ENCODE results near the gene VHLL. TPM values are rescaled to one million over a fixed set of nuclear protein-coding genes. Genes with fewer than 3 reads are reported as not detected.
"Not testable (repeated sequence)": the region's sequence is repeated elsewhere in the genome, so short reads cannot be mapped to it uniquely, and the experiment has no call there.

Gene VHLL
- total RNA-seq = not detected
- not detected for polyA plus RNA-seq

DNA sequence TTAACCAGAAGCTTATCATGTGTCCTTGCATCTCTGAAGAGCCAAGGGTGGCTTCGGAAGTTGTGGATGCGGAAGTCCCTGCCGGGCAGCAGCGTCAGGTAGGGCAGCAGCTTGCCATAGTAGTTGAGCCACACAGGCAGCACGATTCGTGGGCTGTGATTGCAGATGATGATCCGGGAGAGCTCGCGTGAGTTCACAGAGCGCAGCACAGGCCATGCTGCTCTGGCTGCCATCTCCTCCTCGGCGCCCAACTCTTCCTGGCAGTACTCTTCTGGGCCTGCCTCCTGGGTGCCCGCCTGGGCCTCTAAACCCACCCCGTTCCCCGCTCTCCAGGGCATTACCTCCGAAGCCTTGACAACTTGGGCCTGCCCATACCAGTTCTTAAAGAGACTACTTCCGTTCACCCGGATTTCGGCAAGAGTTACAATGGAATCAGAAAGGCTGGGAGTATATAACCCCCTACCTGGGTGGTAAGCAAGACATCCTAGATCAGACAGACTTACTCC is at the start of gene VHLL:
TSS of gene VHLL (minus strand) at position 456 of the 506 bp plus-strand sequence. CDS start at position 338, 118 bp downstream.
- H3K4me3 ChIP-seq (ENCODE audit: low read depth, low read length) = no peak within 1 kb of the TSS
- Mint-ChIP-seq H3K4me1 (peaks cover 3 to 23% (median 14%) of the 10 kb centered on the region in 4 donors), H3K36me3 (no peaks in the 10 kb centered on the region), H3K27ac (no peak within 1 kb of the TSS), H3K9me3 (peaks cover 0 to 1% (median 0%) of the 10 kb centered on the region in 7 donors), H3K4me3 (no peak within 1 kb of the TSS), H3K27me3 (no peaks in the 10 kb centered on the region)
- H3K36me3 ChIP-seq (ENCODE audit: control insufficient read depth, insufficient read depth, low read length) = no peaks in the 10 kb centered on the region
- H3K27ac ChIP-seq (ENCODE audit: insufficient read depth, low read length, poor library complexity, severe bottlenecking) = no peak within 1 kb of the TSS
- H3K27me3 ChIP-seq (ENCODE audit: control insufficient read depth, insufficient read depth, low read length) = no peaks in the 10 kb centered on the region
- H3K4me1 ChIP-seq (ENCODE audit: control insufficient read depth, insufficient read depth, low read length, poor library complexity, severe bottlenecking) = peaks cover 19% of the 10 kb centered on the region
- H3K9me3 ChIP-seq (ENCODE audit: control insufficient read depth in 2 of 2, low read length in 2 of 2) = no peaks in the 10 kb centered on the region
- ATAC-seq (ENCODE audit: low read depth in 2 of 2) (no peak), DNase-seq (no peak)

DNA sequence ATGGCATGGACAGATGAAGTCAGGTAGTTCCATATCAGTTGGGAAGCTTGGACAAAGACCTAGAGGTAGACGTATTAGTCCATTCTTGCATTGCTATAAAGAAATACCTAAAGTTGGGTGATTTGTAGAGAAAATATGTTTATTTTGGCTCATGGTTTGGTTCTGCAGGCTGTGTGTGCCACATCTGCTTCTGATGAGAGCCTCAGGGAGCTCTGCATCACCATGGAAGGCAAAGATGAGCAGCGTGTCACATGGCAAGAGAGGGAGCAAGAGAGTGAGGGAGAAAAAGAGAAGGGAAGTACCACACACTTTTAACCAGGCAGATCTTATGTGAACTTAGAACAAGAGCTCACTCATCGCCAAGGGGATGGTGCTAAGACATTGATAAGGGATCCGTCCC is 48.2 kb upstream of the VHLL start:
- Mint-ChIP-seq H3K27me3 (peaks cover 34% of the 10 kb centered on the region), H3K36me3 (no peaks in the 10 kb centered on the region), H3K4me1 (no peaks in the 10 kb centered on the region), H3K9me3 (no peaks in the 10 kb centered on the region), H3K27ac (no peak overlapping the region), H3K4me3 (no peak overlapping the region)
- H3K4me1 ChIP-seq (ENCODE audit: control insufficient read depth, insufficient read depth, low read length, poor library complexity, severe bottlenecking) = no peaks in the 10 kb centered on the region
- DNase-seq (no peak), ATAC-seq (ENCODE audit: low read depth in 2 of 2) (no peak)
- no peak overlapping the region for H3K4me3 ChIP-seq (ENCODE audit: low read depth, low read length)
- no peaks in the 10 kb centered on the region for H3K9me3 ChIP-seq (ENCODE audit: control insufficient read depth in 2 of 2, low read length in 2 of 2)
- H3K27me3 ChIP-seq (ENCODE audit: control insufficient read depth, insufficient read depth, low read length) = peaks cover 13% of the 10 kb centered on the region
- H3K27ac ChIP-seq (ENCODE audit: insufficient read depth, low read length, poor library complexity, severe bottlenecking) = no peak overlapping the region
- H3K36me3 ChIP-seq (ENCODE audit: control insufficient read depth, insufficient read depth, low read length) = no peaks in the 10 kb centered on the region

DNA sequence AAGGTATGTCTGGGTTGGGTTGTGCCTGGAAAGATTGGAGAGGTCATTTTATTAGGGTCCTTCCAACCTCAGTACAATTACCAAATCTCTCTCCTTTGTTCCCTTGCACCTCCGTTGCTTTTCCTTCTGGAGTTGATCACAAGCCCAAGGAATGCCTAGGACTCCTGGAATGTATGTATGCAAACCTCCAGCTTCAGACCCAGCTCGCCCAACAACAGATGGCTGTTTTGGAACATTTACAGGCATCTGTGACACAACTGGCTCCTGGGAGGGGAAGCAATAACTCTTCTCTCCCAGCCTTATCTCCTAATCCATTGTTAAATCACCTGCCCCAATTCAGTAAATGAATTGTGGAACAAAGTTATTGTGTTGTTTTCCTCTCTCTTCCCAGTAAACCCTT is 47.5 kb upstream of the VHLL start:
- ATAC-seq (ENCODE audit: low read depth in 2 of 2) = no peak
- no peaks in the 10 kb centered on the region for H3K4me1 ChIP-seq (ENCODE audit: control insufficient read depth, insufficient read depth, low read length, poor library complexity, severe bottlenecking)
- no peaks in the 10 kb centered on the region for H3K9me3 ChIP-seq (ENCODE audit: control insufficient read depth in 2 of 2, low read length in 2 of 2)
- Mint-ChIP-seq H3K36me3 (no peaks in the 10 kb centered on the region), H3K4me3 (no peak overlapping the region), H3K27me3 (peaks cover 34% of the 10 kb centered on the region), H3K9me3 (no peaks in the 10 kb centered on the region), H3K4me1 (no peaks in the 10 kb centered on the region), H3K27ac (no peak overlapping the region)
- DNase-seq = no peak
- no peaks in the 10 kb centered on the region for H3K36me3 ChIP-seq (ENCODE audit: control insufficient read depth, insufficient read depth, low read length)
- H3K27me3 ChIP-seq (ENCODE audit: control insufficient read depth, insufficient read depth, low read length) = peaks cover 13% of the 10 kb centered on the region
- no peak overlapping the region for H3K27ac ChIP-seq (ENCODE audit: insufficient read depth, low read length, poor library complexity, severe bottlenecking)
- H3K4me3 ChIP-seq (ENCODE audit: low read depth, low read length) = no peak overlapping the region

DNA sequence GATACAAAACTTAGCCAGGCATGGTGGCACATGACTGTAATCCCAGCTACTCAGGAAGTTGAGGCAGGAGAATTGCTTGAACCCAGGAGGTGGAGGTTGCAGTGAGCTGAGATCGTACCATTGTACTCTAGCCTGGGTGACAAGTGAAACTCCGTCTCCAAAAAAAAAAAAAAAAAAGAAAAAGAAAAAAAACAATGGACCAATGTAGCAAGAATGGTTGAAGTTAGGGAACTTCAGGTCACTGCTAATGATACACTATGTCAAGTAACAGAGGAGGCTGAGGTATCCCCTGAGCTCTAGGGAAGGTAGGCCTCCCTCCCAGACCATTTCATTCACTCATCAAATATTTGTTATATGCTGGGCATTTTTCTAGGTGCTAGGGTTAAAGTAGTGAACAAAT is 46.9 kb upstream of the VHLL start:
- H3K4me1 Mint-ChIP-seq; H3K9me3 Mint-ChIP-seq; H3K4me3 ChIP-seq (ENCODE audit: low read depth, low read length); ATAC-seq (ENCODE audit: low read depth in 2 of 2); H3K9me3 ChIP-seq (ENCODE audit: control insufficient read depth in 2 of 2, low read length in 2 of 2); H3K27ac Mint-ChIP-seq; H3K36me3 Mint-ChIP-seq; H3K4me3 Mint-ChIP-seq; H3K4me1 ChIP-seq (ENCODE audit: control insufficient read depth, insufficient read depth, low read length, poor library complexity, severe bottlenecking); H3K27ac ChIP-seq (ENCODE audit: insufficient read depth, low read length, poor library complexity, severe bottlenecking); H3K36me3 ChIP-seq (ENCODE audit: control insufficient read depth, insufficient read depth, low read length); DNase-seq: not testable (repeated sequence)
- H3K27me3 Mint-ChIP-seq = peaks cover 34% of the 10 kb centered on the region
- H3K27me3 ChIP-seq (ENCODE audit: control insufficient read depth, insufficient read depth, low read length) = peaks cover 13% of the 10 kb centered on the region

DNA sequence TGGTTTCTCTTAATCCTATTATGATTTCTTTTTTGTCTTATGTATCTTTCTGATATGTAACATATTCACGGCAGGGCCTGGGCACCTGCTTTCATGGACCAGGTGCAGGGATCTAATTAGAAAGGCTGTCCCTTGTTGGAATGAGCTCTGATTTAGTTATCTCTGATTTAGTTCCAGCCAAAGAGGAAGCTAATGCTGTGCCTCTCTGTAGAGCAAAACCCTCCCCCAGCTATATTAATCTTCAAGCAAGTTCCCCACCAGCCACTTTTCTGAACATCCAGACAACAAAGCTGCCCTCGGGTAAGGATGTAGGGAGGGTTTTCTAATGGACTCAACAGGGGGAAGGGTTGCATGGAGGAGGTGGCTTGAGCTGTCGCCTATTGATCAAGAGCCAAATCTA is 45.3 kb upstream of the VHLL start:
- no peaks in the 10 kb centered on the region for H3K4me1 ChIP-seq (ENCODE audit: control insufficient read depth, insufficient read depth, low read length, poor library complexity, severe bottlenecking)
- Mint-ChIP-seq H3K36me3 (no peaks in the 10 kb centered on the region), H3K9me3 (no peaks in the 10 kb centered on the region), H3K4me1 (peaks cover 0 to under 1% (median 0%) of the 10 kb centered on the region in 4 donors), H3K27ac (no peak overlapping the region), H3K27me3 (peaks cover 29% of the 10 kb centered on the region), H3K4me3 (no peak overlapping the region)
- DNase-seq (no peak), ATAC-seq (ENCODE audit: low read depth in 2 of 2) (no peak)
- no peak overlapping the region for H3K27ac ChIP-seq (ENCODE audit: insufficient read depth, low read length, poor library complexity, severe bottlenecking)
- no peaks in the 10 kb centered on the region for H3K9me3 ChIP-seq (ENCODE audit: control insufficient read depth in 2 of 2, low read length in 2 of 2)
- H3K36me3 ChIP-seq (ENCODE audit: control insufficient read depth, insufficient read depth, low read length) = no peaks in the 10 kb centered on the region
- H3K4me3 ChIP-seq (ENCODE audit: low read depth, low read length) = no peak overlapping the region
- peaks cover 13% of the 10 kb centered on the region for H3K27me3 ChIP-seq (ENCODE audit: control insufficient read depth, insufficient read depth, low read length)

DNA sequence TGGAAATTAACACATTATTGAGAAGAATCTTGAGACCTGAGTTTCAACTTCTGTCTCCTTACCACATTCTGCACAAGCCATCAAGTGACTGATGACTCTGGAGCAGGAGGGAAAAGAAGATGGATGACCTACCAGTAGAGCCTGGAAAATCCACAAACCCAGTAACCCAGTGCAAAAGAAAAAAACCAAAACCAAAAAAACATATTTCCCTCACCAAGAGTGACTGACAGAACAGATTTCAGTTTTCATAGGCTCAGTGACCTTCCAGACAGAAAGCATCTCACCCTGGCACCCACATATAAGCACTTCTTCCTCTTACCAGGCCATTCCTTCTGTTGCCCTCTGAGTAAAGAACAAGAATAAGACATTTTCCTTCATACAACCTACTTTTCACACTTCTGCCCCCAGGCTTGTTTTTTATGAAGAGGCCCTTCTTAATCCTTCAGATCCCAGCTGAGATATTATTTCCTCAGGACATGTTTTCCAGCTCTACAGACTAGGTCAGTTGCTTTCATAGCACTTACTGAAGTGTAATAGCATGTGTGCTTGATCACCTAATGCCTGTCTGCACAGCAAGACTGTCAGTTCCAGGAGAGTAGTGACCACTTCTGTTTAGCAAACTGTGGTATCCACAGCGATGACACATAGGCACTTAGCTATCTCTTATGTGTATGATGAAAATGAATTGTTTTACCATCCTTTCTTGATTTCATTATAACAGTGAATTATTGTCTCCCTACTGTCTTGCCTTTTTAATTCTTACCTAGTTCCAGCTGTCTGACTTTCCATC is 43.3 kb upstream of the VHLL start:
- H3K4me3 ChIP-seq (ENCODE audit: low read depth, low read length) = no peak overlapping the region
- Mint-ChIP-seq H3K27ac (no peak overlapping the region), H3K27me3 (peaks cover 23% of the 10 kb centered on the region), H3K9me3 (no peaks in the 10 kb centered on the region), H3K4me3 (peak overlapping the region in 1 of 4 donors; percentile 66), H3K36me3 (no peaks in the 10 kb centered on the region), H3K4me1 (peaks cover 0 to 18% (median 7%) of the 10 kb centered on the region in 4 donors)
- H3K36me3 ChIP-seq (ENCODE audit: control insufficient read depth, insufficient read depth, low read length) = no peaks in the 10 kb centered on the region
- no peak overlapping the region for H3K27ac ChIP-seq (ENCODE audit: insufficient read depth, low read length, poor library complexity, severe bottlenecking)
- ATAC-seq (ENCODE audit: low read depth in 2 of 2) (no peak), DNase-seq (no peak)
- peaks cover 9% of the 10 kb centered on the region for H3K27me3 ChIP-seq (ENCODE audit: control insufficient read depth, insufficient read depth, low read length)
- H3K4me1 ChIP-seq (ENCODE audit: control insufficient read depth, insufficient read depth, low read length, poor library complexity, severe bottlenecking) = peaks cover 5% of the 10 kb centered on the region
- H3K9me3 ChIP-seq (ENCODE audit: control insufficient read depth in 2 of 2, low read length in 2 of 2) = no peaks in the 10 kb centered on the region

DNA sequence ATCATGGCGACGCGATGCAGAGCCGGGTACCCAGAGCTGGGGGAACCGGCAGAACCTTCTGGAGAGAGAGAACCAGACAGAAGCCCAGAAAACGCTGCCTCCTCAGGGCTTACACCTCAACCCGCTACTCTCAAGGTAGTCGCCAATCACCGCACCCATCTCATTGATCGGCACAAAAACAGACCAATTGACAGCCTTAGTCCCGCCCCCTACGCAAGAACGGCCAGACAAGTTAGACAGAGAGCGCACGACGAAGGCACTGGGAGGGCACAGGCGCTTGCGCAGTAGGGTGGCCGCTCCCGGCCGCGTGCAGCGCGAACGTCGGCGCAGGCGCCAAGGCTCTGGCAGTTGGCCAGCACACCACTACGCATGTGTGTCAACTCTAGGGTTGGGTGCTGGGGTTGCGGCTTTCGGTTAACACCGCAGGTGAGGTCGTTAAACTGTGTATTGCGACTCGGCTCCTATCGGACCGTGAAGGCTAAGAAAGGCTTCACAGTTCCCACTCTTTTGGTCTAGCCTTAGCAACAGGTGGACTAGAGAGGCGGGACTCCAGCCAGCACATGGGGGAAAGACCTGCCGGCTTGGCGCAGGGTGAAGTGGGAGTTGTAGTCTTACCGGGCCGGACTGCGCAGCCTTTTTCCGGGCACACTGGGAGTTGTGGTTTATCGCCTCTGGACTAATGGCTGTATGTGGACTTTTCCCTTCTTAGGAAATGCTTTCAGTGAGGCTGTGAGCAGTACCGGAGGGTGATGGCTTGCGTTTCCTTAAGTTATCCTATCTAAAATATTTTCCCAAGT is 39.3 kb upstream of the VHLL start, which contains the start of the genes CCT3 and TSACC:
TSS of gene CCT3 (minus strand) at position 113 of the 797 bp plus-strand sequence. CDS start at position 5, 108 bp downstream.
TSS of gene TSACC (plus strand) at position 347 of the 797 bp plus-strand sequence. CDS start 1,232 bp downstream, outside the sequence.
- Histone ChIP-seq H3K27me3 (ENCODE audit: control insufficient read depth, insufficient read depth, low read length) (no peaks in the 10 kb centered on the region), H3K4me1 (ENCODE audit: control insufficient read depth, insufficient read depth, low read length, poor library complexity, severe bottlenecking) (peaks cover 18% of the 10 kb centered on the region), H3K36me3 (ENCODE audit: control insufficient read depth, insufficient read depth, low read length) (peaks cover 21% of the 10 kb centered on the region), H3K27ac (ENCODE audit: insufficient read depth, low read length, poor library complexity, severe bottlenecking) (peak within 1 kb of the TSS; percentile 89), H3K9me3 (ENCODE audit: control insufficient read depth in 2 of 2, low read length in 2 of 2) (no peaks in the 10 kb centered on the region), H3K4me3 (ENCODE audit: low read depth, low read length) (peak within 1 kb of the TSS; percentile 94)
- ATAC-seq (ENCODE audit: low read depth in 2 of 2) = peak; percentile 95 to 97
- Mint-ChIP-seq H3K4me3 (peak within 1 kb of the TSS; percentile 91 to 99 (median 98)), H3K36me3 (peaks cover 15% of the 10 kb centered on the region), H3K4me1 (peaks cover 14 to 47% (median 36%) of the 10 kb centered on the region in 4 donors), H3K9me3 (no peaks in the 10 kb centered on the region), H3K27ac (peak within 1 kb of the TSS; percentile 96 to 99 (median 98)), H3K27me3 (no peaks in the 10 kb centered on the region)
- DNase-seq = peak; percentile 98 to 100 (median 100)
